HL-60 (cell line): ENCODE data around the gene ASB8.

ENCODE experiments used
- DNase-seq, 2 experiments: peaks; one replicate each; pipeline ENCODE4 v3.0.0-alpha.2; 2010 to 2020; ENCODE audit warnings: low read depth in 1 of 2, low spot score in 1 of 2
- H3K27ac ChIP-seq: fragments of 250-450 bp; sonication (Bioruptor Pico); replicated peaks from 2 replicates; pipeline ENCODE4 v1.5.1; 2020; ENCODE audit warnings: mild to moderate bottlenecking, moderate library complexity
- H3K27me3 ChIP-seq: fragments of 250-450 bp; sonication (Bioruptor Pico); 2 replicates; pipeline ENCODE4 v1.5.1; 2021; ENCODE audit warnings: mild to moderate bottlenecking, moderate library complexity; ENCODE audit not compliant: insufficient read depth, poor library complexity, severe bottlenecking
- H3K4me3 ChIP-seq: replicated peaks from 2 replicates; pipeline ENCODE4 v1.5.1; 2011; ENCODE audit warnings: mild to moderate bottlenecking, control low read depth, low read length; ENCODE audit not compliant: insufficient read depth
- GABPA ChIP-seq: IDR thresholded peaks from 2 replicates; pipeline ENCODE4 v1.6.1; 2012; ENCODE audit warnings: low read depth
- POLR2AphosphoS5 ChIP-seq: IDR thresholded peaks from 2 replicates; pipeline ENCODE4 v1.6.1; 2012; ENCODE audit warnings: low read depth
- SPI1 ChIP-seq: IDR thresholded peaks from 2 replicates; pipeline ENCODE4 v1.6.1; 2012; ENCODE audit warnings: low read depth, mild to moderate bottlenecking, borderline replicate concordance
- TF ChIP-seq, protein P1 (sequence below): IDR thresholded peaks from one replicate; pipeline ENCODE4 v1.5.1; 2011; ENCODE audit warnings: low read length, control low read depth, inconsistent platforms; ENCODE audit not compliant: insufficient read depth
- TF ChIP-seq, protein P2 (sequence below): IDR thresholded peaks from 2 replicates; pipeline ENCODE4 v1.6.1; 2012; ENCODE audit warnings: low read depth; ENCODE audit not compliant: insufficient replicate concordance

ASB8 gene

DNA sequence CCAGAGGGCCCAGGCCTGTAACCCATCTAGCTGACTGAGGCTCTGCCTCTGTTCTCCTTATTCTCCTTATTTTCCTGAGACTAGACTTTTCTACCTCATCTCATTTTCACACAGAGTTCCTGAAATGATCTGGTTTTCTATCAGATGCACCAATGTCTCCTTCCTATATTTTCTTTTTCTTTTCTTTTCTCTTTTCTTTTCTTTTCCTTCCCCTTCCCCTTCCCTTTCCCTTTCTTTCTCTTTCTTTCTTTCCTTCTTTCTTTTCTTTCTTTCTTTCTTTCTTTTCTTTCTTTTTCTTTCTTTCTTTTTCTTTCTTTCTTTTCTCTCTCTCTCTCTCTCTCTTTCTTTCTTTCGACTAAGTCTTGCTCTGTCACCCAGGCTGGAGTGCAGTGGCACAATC, 23.1 kb upstream of the ASB8 start:
- Histone ChIP-seq H3K4me3 (no peak overlapping the region), H3K27ac (no peak overlapping the region), H3K27me3 (peaks cover 38% of the 10 kb centered on the region)
- no peak for DNase-seq
- TF ChIP-seq, protein P1, sequence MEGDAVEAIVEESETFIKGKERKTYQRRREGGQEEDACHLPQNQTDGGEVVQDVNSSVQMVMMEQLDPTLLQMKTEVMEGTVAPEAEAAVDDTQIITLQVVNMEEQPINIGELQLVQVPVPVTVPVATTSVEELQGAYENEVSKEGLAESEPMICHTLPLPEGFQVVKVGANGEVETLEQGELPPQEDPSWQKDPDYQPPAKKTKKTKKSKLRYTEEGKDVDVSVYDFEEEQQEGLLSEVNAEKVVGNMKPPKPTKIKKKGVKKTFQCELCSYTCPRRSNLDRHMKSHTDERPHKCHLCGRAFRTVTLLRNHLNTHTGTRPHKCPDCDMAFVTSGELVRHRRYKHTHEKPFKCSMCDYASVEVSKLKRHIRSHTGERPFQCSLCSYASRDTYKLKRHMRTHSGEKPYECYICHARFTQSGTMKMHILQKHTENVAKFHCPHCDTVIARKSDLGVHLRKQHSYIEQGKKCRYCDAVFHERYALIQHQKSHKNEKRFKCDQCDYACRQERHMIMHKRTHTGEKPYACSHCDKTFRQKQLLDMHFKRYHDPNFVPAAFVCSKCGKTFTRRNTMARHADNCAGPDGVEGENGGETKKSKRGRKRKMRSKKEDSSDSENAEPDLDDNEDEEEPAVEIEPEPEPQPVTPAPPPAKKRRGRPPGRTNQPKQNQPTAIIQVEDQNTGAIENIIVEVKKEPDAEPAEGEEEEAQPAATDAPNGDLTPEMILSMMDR: no peak
- TF ChIP-seq, protein P2, sequence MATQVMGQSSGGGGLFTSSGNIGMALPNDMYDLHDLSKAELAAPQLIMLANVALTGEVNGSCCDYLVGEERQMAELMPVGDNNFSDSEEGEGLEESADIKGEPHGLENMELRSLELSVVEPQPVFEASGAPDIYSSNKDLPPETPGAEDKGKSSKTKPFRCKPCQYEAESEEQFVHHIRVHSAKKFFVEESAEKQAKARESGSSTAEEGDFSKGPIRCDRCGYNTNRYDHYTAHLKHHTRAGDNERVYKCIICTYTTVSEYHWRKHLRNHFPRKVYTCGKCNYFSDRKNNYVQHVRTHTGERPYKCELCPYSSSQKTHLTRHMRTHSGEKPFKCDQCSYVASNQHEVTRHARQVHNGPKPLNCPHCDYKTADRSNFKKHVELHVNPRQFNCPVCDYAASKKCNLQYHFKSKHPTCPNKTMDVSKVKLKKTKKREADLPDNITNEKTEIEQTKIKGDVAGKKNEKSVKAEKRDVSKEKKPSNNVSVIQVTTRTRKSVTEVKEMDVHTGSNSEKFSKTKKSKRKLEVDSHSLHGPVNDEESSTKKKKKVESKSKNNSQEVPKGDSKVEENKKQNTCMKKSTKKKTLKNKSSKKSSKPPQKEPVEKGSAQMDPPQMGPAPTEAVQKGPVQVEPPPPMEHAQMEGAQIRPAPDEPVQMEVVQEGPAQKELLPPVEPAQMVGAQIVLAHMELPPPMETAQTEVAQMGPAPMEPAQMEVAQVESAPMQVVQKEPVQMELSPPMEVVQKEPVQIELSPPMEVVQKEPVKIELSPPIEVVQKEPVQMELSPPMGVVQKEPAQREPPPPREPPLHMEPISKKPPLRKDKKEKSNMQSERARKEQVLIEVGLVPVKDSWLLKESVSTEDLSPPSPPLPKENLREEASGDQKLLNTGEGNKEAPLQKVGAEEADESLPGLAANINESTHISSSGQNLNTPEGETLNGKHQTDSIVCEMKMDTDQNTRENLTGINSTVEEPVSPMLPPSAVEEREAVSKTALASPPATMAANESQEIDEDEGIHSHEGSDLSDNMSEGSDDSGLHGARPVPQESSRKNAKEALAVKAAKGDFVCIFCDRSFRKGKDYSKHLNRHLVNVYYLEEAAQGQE: no peak
- TF ChIP-seq SPI1 (no peak), POLR2AphosphoS5 (no peak), GABPA (no peak)

DNA sequence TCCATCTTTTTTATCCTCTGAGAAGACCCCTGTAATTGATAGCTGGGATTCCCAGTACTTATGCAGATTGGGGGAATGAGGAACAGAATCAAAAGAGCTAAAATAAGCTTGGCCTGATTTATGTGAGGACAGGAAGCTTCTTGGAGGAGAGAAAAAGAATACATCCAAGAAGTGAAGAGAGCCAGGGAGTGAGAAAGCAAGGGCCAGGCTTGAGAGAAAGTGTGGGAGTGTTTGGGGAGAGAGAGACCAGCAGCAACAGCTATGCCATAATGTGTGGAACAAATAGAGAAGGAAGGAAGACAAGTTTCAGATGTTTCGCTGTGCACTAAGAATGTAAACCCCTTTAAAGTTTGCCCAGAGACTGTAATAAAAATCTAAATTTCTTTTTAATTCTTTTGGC, 22.2 kb upstream of the ASB8 start:
- peaks cover 28% of the 10 kb centered on the region for H3K27me3 ChIP-seq
- DNase-seq: no peak
- H3K4me3 ChIP-seq: no peak overlapping the region
- no peak overlapping the region for H3K27ac ChIP-seq
- TF ChIP-seq, protein P1: no peak
- TF ChIP-seq POLR2AphosphoS5 (no peak), GABPA (no peak), SPI1 (no peak)
- TF ChIP-seq, protein P2: no peak

DNA sequence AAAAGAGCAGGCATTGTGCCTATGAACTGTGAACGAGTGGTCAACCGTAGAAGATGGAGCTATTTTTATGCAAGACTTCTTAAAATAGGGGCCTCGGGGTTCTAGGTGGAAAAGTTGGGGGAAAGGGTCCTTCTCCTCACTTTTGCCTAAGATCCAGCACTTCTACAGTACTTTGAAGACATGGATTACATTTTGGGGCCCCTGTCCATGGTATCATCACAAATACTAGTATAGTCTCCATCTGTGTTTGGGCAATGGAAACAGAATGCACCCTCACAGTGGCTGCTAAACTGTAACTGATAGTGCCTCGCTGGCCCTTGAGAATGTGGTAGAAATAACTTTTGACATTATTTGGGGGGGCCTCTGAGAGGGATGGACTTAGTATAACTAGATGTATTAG, 20.7 kb upstream of the ASB8 start:
- Histone ChIP-seq H3K27ac (no peak overlapping the region), H3K27me3 (peaks cover 18% of the 10 kb centered on the region), H3K4me3 (no peak overlapping the region)
- TF ChIP-seq, protein P2: peak; percentile 79
- TF ChIP-seq, protein P1: no peak
- DNase-seq: no peak
